H1 (cell line): ENCODE measurements around the gene AAGAB.

Source experiments
- EP300 ChIP-seq, 2 experiments: IDR thresholded peaks; 1 replicate in 1 of 2; 2 replicates in 1 of 2; pipeline ENCODE4 v1.6.1; 2011 to 2012; ENCODE audit warnings: low read depth in 2 of 2, low read length in 2 of 2, mild to moderate bottlenecking in 2 of 2, borderline replicate concordance in 1 of 2, inconsistent platforms in 1 of 2, moderate library complexity in 1 of 2
- HDAC6 ChIP-seq: IDR thresholded peaks from one replicate; pipeline ENCODE4 v1.7.1; 2012; ENCODE audit warnings: low read depth, mild to moderate bottlenecking, inconsistent platforms, low read length, moderate library complexity
- MAX ChIP-seq: IDR thresholded peaks from 2 replicates; pipeline ENCODE4 v1.6.1; 2012; ENCODE audit warnings: inconsistent platforms
- POLR2A ChIP-seq, 2 experiments: IDR thresholded peaks; 1 replicate in 1 of 2; 2 replicates in 1 of 2; pipeline ENCODE4 v1.6.1; 2011; ENCODE audit warnings: low read depth in 2 of 2, low read length in 2 of 2, mild to moderate bottlenecking in 2 of 2; ENCODE audit errors: control extremely low read depth in 1 of 2
- POLR2AphosphoS5 ChIP-seq: IDR thresholded peaks from 2 replicates; pipeline ENCODE4 v1.6.1; 2011; ENCODE audit warnings: low read depth, low read length
- RFX5 ChIP-seq: IDR thresholded peaks from 2 replicates; pipeline ENCODE4 v1.6.1; 2011; ENCODE audit warnings: low read depth, low read length, improper control_type of control experiment, borderline replicate concordance
- TAF1 ChIP-seq: IDR thresholded peaks from 2 replicates; pipeline ENCODE4 v1.6.1; 2011; ENCODE audit warnings: mild to moderate bottlenecking, low read depth, low read length
- TAF7 ChIP-seq: optimal IDR thresholded peaks from 2 replicates; pipeline ENCODE3; 2011; ENCODE audit warnings: low read depth, mild to moderate bottlenecking, inconsistent platforms, low read length, moderate library complexity, borderline replicate concordance
- ZNF274 ChIP-seq: IDR thresholded peaks from 2 replicates; pipeline ENCODE4 v1.7.0; 2012; ENCODE audit warnings: low read length, borderline replicate concordance; ENCODE audit errors: extremely low read depth
- TF ChIP-seq, protein P1 (sequence below), 3 experiments: IDR thresholded peaks; 1 replicate in 2 of 3; 2 replicates in 1 of 3; pipeline versions ENCODE4 v1.5.1 to v1.6.1; 2011; ENCODE audit warnings: low read length in 3 of 3, mild to moderate bottlenecking in 3 of 3, inconsistent platforms in 2 of 3, low read depth in 1 of 3, moderate library complexity in 1 of 3; ENCODE audit not compliant: insufficient read depth in 1 of 3; ENCODE audit errors: control extremely low read depth in 1 of 3
- TF ChIP-seq, protein P2 (sequence below): IDR thresholded peaks from 2 replicates; pipeline ENCODE4 v1.6.1; 2011; ENCODE audit warnings: low read depth, mild to moderate bottlenecking, low read length; ENCODE audit not compliant: insufficient read depth

DNA sequence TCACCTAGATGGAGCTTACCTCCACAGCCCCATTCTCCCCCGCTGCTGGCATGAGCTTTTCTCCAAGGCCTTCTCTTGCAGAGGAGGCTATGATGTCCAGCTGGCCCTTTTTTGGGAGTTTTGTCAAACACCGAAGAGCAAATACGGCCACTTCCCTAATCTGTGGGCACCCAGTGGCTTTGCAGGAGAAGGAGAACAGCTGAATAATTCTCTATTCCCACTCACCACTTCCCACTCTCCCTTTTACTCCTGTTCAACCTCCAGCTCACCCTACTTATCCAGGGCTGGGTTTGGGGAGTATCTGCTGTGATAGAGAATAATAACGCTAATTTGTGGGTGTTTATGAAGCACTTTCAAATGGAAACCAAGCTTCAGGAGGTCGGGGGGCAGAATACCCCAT, 93.0 kb downstream of the AAGAB start:
- TF ChIP-seq, protein P1, sequence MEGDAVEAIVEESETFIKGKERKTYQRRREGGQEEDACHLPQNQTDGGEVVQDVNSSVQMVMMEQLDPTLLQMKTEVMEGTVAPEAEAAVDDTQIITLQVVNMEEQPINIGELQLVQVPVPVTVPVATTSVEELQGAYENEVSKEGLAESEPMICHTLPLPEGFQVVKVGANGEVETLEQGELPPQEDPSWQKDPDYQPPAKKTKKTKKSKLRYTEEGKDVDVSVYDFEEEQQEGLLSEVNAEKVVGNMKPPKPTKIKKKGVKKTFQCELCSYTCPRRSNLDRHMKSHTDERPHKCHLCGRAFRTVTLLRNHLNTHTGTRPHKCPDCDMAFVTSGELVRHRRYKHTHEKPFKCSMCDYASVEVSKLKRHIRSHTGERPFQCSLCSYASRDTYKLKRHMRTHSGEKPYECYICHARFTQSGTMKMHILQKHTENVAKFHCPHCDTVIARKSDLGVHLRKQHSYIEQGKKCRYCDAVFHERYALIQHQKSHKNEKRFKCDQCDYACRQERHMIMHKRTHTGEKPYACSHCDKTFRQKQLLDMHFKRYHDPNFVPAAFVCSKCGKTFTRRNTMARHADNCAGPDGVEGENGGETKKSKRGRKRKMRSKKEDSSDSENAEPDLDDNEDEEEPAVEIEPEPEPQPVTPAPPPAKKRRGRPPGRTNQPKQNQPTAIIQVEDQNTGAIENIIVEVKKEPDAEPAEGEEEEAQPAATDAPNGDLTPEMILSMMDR (IDR thresholded peaks at IDR 0.05; ENCODE audit: control extremely low read depth in 1 of 3, insufficient read depth in 1 of 3, low read depth in 1 of 3, low read length in 3 of 3) = no peak
- no peak for TF ChIP-seq POLR2AphosphoS5
- no peak for TF ChIP-seq RFX5
- TF ChIP-seq TAF1 = no peak
- no peak for TF ChIP-seq POLR2A (IDR thresholded peaks at IDR 0.05; ENCODE audit: control extremely low read depth in 1 of 2, low read depth in 2 of 2, low read length in 2 of 2)
- TF ChIP-seq MAX = no peak
- no peak for TF ChIP-seq EP300 (IDR thresholded peaks at IDR 0.05; ENCODE audit: borderline replicate concordance in 1 of 2, low read depth in 2 of 2, low read length in 2 of 2)
- no peak for TF ChIP-seq HDAC6
- no peak for TF ChIP-seq ZNF274
- TF ChIP-seq, protein P2, sequence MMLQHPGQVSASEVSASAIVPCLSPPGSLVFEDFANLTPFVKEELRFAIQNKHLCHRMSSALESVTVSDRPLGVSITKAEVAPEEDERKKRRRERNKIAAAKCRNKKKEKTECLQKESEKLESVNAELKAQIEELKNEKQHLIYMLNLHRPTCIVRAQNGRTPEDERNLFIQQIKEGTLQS = no peak
- TF ChIP-seq TAF7 = no peak
